ENCODE measurements around the gene TFPI. TPM values are rescaled to one million over a fixed set of nuclear protein-coding genes. Genes with fewer than 3 reads are reported as not detected.
A peak's percentile ranks its signal among the peaks of the same experiment; 100 is the strongest.
"Not testable (repeated sequence)": the region's sequence is repeated elsewhere in the genome, so short reads cannot be mapped to it uniquely, and the experiment has no call there.

TFPI gene
- total RNA-seq, 1 donor from 2014 or later = 155 TPM

DNA sequence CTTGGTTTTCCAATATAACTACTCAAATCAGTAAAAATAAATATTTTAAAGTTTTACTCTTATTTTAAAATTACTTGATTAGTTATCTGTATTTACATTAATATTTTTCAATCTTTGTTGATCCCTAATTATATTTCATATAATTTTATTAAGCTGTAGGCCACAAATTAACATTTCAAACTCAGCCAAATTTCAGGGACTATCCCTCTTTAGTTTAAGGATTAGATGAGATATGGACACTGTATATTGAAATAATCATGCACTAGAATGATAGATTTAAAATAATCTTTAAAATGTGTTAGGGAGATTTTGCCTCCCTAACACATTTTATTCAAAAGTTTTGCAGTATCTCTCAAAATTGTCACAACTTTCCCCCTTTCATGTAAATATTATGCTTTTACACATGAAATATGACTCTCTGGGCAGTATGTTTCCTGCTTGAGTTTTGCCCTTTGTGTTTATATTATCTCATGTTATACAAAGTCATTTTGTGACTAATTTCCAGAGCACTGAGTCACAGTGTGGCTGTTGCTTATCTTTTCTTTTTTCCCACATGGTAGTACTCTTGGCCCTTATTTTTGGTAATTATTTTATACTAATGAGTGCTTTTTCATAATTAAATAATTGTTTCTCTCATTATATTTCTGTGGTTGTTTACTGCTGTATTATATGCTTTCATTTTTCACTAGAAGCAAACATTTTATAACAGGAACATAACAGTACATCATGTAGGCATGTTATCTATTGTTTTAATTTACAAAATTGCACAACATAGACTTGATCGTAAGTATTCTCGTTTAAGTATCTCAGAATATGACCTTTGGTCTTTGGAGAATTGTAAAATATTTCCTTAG is 1.2 kb downstream of the TFPI start:
- no peak for DNase-seq (ENCODE audit: low read depth)

DNA sequence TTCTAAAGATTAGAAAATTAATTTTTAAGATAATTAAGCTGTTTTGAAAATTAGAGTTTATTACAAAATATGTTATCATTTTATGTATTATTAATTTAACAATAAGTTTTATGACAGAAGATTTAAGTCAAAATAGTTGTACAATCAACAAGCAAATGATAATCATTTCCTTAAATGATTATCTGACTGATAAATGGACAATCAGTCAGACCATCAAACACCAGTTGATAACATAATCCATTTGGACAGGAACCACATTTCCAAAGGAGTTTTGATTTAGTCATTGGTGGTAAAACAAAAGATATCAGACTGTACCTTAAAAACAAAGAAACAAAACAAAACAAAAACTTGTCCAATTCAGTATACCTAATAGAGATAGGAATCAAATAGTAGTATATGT is 1.9 kb downstream of the TFPI start:
- no peak for DNase-seq (ENCODE audit: low read depth)

DNA sequence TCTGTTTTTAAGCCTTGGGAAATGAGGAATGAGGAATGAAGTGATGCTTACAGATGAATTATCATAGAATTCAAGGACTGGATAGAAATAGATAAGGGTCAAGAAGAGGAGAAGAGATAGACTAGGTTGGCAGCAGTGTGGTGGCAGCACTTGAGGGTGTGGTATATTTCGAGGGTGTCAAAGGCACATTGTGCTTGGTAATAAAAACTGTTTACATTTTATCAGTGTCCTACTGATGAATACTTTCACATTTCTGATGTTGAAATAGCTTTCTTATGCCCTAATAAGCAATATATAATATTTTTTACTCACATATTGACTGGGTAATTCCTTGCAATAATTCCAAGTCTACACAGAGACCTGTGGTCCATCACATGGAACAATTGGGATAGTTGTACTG is 3.4 kb downstream of the TFPI start:
- DNase-seq (ENCODE audit: low read depth) = no peak

GRCh38 chr2:187549951-187550555 is 4.2 kb downstream of the TFPI start:
- DNase-seq (ENCODE audit: low read depth) = peak; percentile 96

DNA sequence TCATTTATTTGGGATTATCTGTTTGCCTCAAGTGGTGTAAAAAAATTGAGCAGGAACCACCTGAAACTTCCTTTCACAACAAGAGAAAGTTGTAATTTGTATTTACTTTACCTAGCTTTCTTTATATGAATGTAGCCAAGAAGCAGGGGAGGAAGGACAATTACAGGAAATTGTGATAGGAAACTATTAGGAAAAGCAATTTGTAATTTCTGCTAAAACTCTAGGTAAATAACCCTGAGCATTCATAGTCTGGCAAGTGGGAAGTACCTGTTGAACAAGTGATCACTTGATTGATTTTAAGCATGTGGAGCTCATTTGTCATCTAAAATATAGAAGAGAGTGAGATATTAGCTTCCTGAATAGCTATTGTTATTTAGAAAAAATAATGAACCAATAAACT is 5.0 kb downstream of the TFPI start:
- DNase-seq (ENCODE audit: low read depth) = peak; percentile 67

- DNase-seq (ENCODE audit: low read depth) = no peak
Observed at GRCh38 chr2:187548656-187549055, 5.6 kb downstream of the TFPI start.

- DNase-seq (ENCODE audit: low read depth) = peak; percentile 98
Observed at GRCh38 chr2:187547353-187547979, 6.8 kb downstream of the TFPI start.

DNA sequence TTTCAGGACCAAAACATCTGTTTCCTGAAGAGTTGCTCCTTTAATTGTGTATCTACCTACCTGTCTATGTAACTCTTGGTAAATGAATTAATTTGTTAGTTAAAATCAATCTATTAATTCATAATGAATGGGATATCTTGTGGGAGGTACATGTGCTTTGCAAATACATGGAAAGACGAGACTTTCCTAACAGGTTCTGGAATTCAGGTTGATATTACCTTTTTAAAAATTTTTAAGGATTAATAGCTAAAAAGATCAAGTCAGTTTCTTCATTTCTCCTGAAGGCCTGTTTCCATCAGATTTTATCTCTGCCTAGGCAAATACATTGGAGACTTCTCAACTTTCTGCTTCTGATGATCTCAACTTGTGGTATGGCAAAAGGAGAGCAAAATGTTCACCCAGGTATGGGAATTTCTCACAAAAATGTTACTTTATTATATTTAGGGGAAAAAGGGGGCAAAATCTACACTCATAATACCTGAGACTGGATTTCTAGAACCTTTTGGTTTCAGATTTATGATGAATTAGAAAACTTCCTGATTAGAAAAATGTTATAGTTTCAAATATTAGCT is 7.4 kb downstream of the TFPI start:
- no peak for DNase-seq (ENCODE audit: low read depth)

DNA sequence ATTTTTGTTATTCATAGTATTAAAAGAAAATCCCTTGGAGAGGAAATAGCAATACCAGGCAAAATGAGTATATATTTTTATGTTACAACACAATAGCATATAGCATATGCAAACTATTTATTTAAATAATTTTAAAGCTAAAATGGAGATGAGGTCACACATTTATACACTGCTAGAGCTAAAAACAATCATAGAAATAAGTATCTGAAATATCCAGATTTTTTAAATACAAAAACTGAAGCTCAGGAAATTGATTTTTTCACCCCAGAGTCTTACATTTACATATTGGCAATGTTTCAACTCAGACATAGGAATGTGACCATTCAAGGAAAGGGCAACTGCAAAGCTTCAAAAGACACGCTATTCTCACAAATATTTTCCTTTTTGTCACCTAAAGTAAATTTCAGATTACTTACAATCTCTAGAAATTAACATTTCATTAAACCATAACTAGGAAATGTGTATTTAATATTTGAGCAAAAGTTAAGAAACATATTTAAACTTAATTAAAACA is 8.9 kb downstream of the TFPI start:
- DNase-seq (ENCODE audit: low read depth) = peak; percentile 73

GRCh38 chr2:187544371-187545080 is 9.7 kb downstream of the TFPI start:
- peak; percentile 83 for DNase-seq (ENCODE audit: low read depth)

GRCh38 chr2:187543488-187543887 is 10.7 kb downstream of the TFPI start:
- no peak for DNase-seq (ENCODE audit: low read depth)

DNA sequence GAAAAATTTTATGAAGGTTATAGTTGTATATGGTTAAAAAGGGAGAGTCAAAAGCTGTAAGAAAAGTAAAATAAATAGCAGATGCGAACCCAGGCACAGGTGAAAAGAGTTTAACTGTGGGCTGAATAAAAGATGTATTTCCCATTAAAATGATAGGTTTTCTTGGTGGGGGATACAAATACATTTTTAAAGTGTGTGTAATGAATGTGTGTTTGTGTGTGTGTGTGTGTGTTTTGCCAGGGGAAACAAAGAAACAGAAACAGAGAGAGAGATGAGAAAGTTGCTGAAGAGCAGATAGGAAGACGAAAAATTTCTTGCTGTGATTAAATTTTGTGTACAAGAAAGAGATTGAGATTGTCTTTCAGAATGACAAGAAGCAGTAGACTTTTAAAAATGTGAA is 12.1 kb downstream of the TFPI start:
- no peak for DNase-seq (ENCODE audit: low read depth)

DNA sequence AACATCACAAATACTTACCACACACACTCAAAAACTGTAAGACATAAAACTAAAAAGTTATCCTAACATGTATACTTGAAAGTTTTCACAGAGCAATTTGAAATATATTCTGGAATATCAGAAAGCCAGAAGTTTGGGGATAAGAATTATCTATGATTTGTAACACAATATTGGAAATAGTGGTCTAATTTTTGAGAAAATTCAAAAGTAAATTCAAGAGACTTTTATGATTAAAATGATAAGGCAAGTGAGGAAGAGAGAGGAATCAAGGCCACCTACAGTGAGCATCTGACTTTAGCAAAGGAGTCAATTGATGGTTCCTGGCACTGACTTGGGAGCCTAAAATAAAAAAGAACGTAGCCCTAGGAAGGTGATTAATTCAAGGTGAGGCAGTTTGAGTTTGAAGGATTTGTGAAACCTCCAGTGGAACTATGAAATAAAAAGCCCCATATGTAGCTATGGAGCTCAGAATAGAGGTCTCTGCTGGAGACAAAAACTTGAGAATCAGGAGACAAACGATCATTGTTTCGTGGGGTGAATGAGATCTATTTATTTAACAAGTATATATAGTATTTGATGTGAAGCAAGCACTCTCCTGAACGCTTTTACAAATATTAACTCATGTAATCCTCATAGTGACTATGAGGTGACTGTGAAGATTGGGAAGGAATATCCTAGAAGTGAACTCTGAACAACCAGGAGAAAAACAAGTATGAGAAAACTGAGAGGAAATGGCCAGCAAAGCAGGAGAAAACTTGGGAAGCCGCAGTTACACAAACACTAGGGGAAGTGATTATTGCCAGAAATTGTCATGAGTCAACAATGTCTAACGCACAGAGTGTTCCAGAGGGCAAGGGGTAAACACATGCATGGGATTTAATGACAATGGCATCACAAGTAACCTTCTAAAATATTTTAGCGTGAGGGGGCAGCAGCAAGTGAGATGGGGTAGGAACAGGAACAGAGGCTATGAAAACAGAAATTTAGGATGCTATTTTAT is 12.8 kb downstream of the TFPI start:
- peak; percentile 98 for DNase-seq (ENCODE audit: low read depth)

- not testable (repeated sequence) for DNase-seq (ENCODE audit: low read depth)
Observed at GRCh38 chr2:187538222-187538621, 16.0 kb downstream of the TFPI start.

GRCh38 chr2:187535381-187535780 is 18.9 kb downstream of the TFPI start:
- not testable (repeated sequence) for DNase-seq (ENCODE audit: low read depth)

GRCh38 chr2:187532333-187533120 is 21.7 kb downstream of the TFPI start:
- no peak for DNase-seq (ENCODE audit: low read depth)

DNA sequence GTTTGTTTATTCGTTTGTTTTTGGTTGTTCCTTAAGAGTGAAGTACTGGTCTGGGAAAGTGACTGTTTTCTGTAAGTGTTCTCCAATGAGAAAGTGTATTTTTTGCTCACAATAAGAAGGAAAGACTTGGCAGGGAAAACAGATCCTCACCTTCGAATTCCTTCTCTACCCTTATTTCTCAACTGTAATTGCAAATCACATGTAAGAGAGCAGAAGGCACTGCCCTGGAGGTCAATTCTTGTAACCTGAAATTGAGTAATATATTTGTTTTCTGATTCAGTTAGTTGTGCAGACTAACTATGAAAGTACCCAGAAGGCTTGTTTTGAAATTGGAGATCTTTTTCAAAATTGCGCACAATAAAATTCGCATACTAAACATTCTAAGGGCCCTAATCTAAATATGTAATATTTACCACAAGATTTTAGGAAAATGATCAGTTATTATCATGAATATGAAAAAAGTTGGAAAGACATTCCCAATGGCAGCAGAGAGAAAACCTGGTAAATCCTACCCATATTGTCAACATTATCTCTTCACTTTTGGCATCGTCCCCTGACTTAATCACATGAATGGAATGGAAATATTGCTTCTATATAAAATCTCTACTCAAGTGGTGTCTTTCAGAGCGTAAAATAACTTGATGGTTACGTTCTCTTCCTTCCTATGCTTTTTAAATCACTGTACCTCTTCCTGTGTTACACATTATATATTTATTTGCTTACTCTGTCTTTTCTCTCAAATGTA is 24.1 kb downstream of the TFPI start:
- peak; percentile 86 for DNase-seq (ENCODE audit: low read depth)

GRCh38 chr2:187529248-187529976 is 24.8 kb downstream of the TFPI start:
- DNase-seq (ENCODE audit: low read depth) = no peak
